Activated CD4-positive, alpha-beta memory T cell treated with anti-CD3 and anti-CD28 coated beads for 36 hours (primary cell): Measurements from ENCODE around the gene NDUFA5. TPM values are rescaled to one million over a fixed set of nuclear protein-coding genes. Genes with fewer than 3 reads are reported as not detected.

Source experiments
- CTCF ChIA-PET: fragments of 350-600 bp; sonication (Branson Sonifier 250); formaldehyde crosslinking; loops from one replicate; lab custom pipeline; 2021; ENCODE audit warnings: antibody characterized with exemption, inconsistent platforms; lab: Charles Lee
- POLR2A ChIA-PET: fragments of 350-600 bp; sonication (Branson Sonifier 250); formaldehyde crosslinking; loops from one replicate; lab custom pipeline; 2021; ENCODE audit warnings: antibody characterized with exemption; lab: Charles Lee
- DNase-seq: peaks from one replicate; pipeline ENCODE4 v3.0.0-alpha.2; 2020
- H3K27ac Mint-ChIP-seq: one replicate; pipeline ENCODE4 v1.8.0; 2021; ENCODE audit warnings: mixed read lengths
- H3K27me3 Mint-ChIP-seq: one replicate; pipeline ENCODE4 v1.8.0; 2021; ENCODE audit warnings: mixed read lengths
- H3K36me3 Mint-ChIP-seq: one replicate; pipeline ENCODE4 v1.8.0; 2021; ENCODE audit warnings: mixed read lengths
- H3K4me1 Mint-ChIP-seq: one replicate; pipeline ENCODE4 v1.8.0; 2021; ENCODE audit warnings: low read depth, mixed read lengths
- H3K4me3 Mint-ChIP-seq: one replicate; pipeline ENCODE4 v1.8.0; 2021; ENCODE audit warnings: mild to moderate bottlenecking, mixed read lengths
- H3K9me3 Mint-ChIP-seq: one replicate; pipeline ENCODE4 v1.8.0; 2021; ENCODE audit warnings: mixed read lengths
- intact Hi-C: fragments of 100-400 bp; cut with micrococcal nuclease; formaldehyde crosslinking; loops from one replicate; pipeline ENCODE4 v1.15.1; 2023
- total RNA-seq, 2 experiments: library from RNA; stranded (reverse); gene quantifications; one replicate each; pipeline ENCODE4 v1.2.3, GENCODE V29; 2021

Gene NDUFA5
- total RNA-seq, 2 experiments from 2014 or later: 57.8 to 61.0 TPM

DNA sequence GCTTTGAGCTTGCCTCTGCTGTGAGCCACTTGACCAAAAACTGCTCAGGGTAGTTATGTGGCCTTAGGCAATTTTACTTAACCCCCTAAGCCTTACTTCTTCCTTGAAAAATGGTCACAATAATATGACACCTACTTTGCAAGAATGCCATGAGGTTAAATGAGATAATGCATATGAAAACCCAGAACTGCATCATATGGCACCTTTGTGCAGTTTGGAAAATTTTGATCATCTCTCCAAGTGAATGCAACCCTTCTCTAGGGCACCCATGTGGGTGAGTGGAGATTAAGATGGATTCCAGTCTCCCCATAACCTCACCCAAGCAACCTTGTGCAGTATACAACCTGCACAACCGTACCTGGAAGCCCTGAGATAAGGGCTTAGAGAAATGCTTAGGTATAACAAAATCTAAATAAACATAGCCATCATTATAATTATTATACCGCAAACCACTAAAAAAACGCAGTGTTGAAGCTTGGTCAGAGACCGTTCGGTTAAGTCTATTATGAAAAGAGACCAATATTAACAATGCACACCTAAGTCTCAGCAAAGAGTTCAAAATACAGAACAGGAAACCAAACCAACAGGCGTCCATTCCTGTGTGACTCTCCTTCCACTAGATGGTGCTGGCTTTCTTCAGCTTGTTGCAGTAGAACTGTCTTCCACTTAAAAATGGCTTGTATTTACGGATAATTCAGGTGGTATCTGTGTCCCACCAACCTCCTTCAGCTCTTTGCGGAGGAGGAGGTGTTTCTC, 23.0 kb upstream of the NDUFA5 start:
- H3K4me3 Mint-ChIP-seq: no peak overlapping the region
- CTCF ChIA-PET: interaction anchor here (1.1 to 1.2 kb wide), 3 partner anchors 57 to 121 kb away, joined by 3 read pairs; no protein-coding TSS in a partner anchor

GRCh38 chr7:123579416-123579815, 21.8 kb upstream of the NDUFA5 start:
- DNase-seq: no peak
- Mint-ChIP-seq H3K9me3 (no peaks in the 10 kb centered on the region), H3K4me1 (no peaks in the 10 kb centered on the region), H3K36me3 (no peaks in the 10 kb centered on the region), H3K27me3 (peaks cover 14% of the 10 kb centered on the region), H3K4me3 (no peak overlapping the region), H3K27ac (no peak overlapping the region)
- POLR2A ChIA-PET: no interaction called here
- CTCF ChIA-PET: no interaction called here
- intact Hi-C loops: no loop called here

More for the DNA sequence above, 23.0 kb upstream of the NDUFA5 start:
- POLR2A ChIA-PET: no interaction called here
- intact Hi-C loops: no loop called here
- Mint-ChIP-seq H3K27ac (no peak overlapping the region), H3K36me3 (no peaks in the 10 kb centered on the region), H3K9me3 (no peaks in the 10 kb centered on the region), H3K4me1 (no peaks in the 10 kb centered on the region), H3K27me3 (peaks cover 14% of the 10 kb centered on the region)
- no peak for DNase-seq

DNA sequence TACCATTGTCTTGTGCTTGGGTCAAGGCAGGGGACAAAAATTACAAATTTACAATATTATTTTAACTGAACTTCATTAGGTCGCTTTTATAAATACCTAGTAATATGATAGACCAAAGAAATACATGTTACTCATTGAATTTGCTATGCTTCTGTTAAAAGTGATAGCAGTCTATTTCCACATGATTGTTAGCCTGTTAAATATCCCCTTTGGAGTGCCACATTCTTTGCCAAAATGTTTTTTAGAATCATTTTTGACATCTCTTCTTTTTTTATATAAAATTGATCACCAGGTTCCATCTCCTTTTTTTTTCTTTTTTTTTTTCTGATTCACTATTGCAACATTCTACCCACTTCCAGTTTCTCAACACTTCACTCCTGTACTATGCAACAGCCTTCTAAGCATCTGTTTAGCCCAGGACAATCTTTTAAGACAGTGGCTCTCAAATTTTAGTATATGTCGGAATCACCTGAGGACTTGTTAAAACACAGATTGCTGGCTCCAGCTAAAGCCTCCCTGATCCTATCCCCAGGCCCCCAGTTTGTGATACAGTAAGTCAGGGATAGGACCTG, 16.4 kb upstream of the NDUFA5 start:
- Mint-ChIP-seq H3K27me3 (peaks cover 10% of the 10 kb centered on the region), H3K4me1 (no peaks in the 10 kb centered on the region), H3K27ac (no peak overlapping the region), H3K9me3 (no peaks in the 10 kb centered on the region), H3K4me3 (no peak overlapping the region), H3K36me3 (no peaks in the 10 kb centered on the region)
- ChIA-PET POLR2A (no interaction called here), CTCF (interaction anchor here (1.3 to 1.6 kb wide), 2 partner anchors 8 to 79 kb away, joined by 3 to 4 read pairs; no protein-coding TSS in a partner anchor)
- intact Hi-C loops: no loop called here
- no peak for DNase-seq

DNA sequence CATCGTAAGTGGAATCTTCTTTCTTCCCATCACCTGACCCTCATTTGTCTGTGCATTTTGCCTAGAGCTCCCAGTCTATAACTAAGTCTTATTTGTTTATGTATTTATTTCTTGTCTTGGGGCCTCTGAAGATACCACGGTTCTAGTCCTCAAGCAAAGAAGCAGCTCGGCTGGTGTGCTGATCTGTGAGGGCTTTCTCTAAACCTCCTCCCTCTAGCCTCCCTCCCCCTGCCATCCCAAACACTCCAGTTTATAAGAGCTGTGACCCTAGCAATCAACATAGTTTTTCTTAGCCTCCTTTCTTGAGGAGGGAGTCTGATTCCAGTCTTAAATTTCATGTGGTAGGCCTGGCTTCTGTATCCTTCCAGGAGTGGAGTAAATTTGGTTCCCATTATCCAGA, 15.7 kb upstream of the NDUFA5 start:
- H3K27me3 Mint-ChIP-seq: peaks cover 8% of the 10 kb centered on the region
- CTCF ChIA-PET: interaction anchor here (1.3 to 1.6 kb wide), 2 partner anchors 9 to 79 kb away, joined by 3 to 4 read pairs; no protein-coding TSS in a partner anchor
- H3K4me1 Mint-ChIP-seq: no peaks in the 10 kb centered on the region
- H3K9me3 Mint-ChIP-seq: no peaks in the 10 kb centered on the region
- POLR2A ChIA-PET: no interaction called here
- intact Hi-C loops: no loop called here
- no peaks in the 10 kb centered on the region for H3K36me3 Mint-ChIP-seq
- no peak overlapping the region for H3K4me3 Mint-ChIP-seq
- no peak for DNase-seq
- no peak overlapping the region for H3K27ac Mint-ChIP-seq

- peaks cover 2% of the 10 kb centered on the region for H3K27me3 Mint-ChIP-seq
- H3K27ac Mint-ChIP-seq: no peak overlapping the region
- no peaks in the 10 kb centered on the region for H3K9me3 Mint-ChIP-seq
- H3K36me3 Mint-ChIP-seq: no peaks in the 10 kb centered on the region
- no peaks in the 10 kb centered on the region for H3K4me1 Mint-ChIP-seq
- ChIA-PET CTCF (no interaction called here), POLR2A (no interaction called here)
- DNase-seq: no peak
- intact Hi-C loops: no loop called here
- H3K4me3 Mint-ChIP-seq: no peak overlapping the region
Measured at GRCh38 chr7:123571684-123572083, 14.1 kb upstream of the NDUFA5 start.

- ChIA-PET POLR2A (no interaction called here), CTCF (no interaction called here)
- no peaks in the 10 kb centered on the region for H3K9me3 Mint-ChIP-seq
- no peak for DNase-seq
- H3K4me1 Mint-ChIP-seq: no peaks in the 10 kb centered on the region
- intact Hi-C loops: no loop called here
- H3K4me3 Mint-ChIP-seq: no peak overlapping the region
- H3K36me3 Mint-ChIP-seq: no peaks in the 10 kb centered on the region
- peaks cover 2% of the 10 kb centered on the region for H3K27me3 Mint-ChIP-seq
- no peak overlapping the region for H3K27ac Mint-ChIP-seq
Measured at GRCh38 chr7:123571187-123571586, 13.6 kb upstream of the NDUFA5 start.

- peaks cover 2% of the 10 kb centered on the region for H3K27me3 Mint-ChIP-seq
- no peaks in the 10 kb centered on the region for H3K36me3 Mint-ChIP-seq
- no peak overlapping the region for H3K4me3 Mint-ChIP-seq
- ChIA-PET POLR2A (no interaction called here), CTCF (no interaction called here)
- no peaks in the 10 kb centered on the region for H3K9me3 Mint-ChIP-seq
- no peak overlapping the region for H3K27ac Mint-ChIP-seq
- intact Hi-C loops: no loop called here
- no peaks in the 10 kb centered on the region for H3K4me1 Mint-ChIP-seq
- DNase-seq: no peak
Measured at GRCh38 chr7:123570390-123571182, 13.0 kb upstream of the NDUFA5 start.

DNA sequence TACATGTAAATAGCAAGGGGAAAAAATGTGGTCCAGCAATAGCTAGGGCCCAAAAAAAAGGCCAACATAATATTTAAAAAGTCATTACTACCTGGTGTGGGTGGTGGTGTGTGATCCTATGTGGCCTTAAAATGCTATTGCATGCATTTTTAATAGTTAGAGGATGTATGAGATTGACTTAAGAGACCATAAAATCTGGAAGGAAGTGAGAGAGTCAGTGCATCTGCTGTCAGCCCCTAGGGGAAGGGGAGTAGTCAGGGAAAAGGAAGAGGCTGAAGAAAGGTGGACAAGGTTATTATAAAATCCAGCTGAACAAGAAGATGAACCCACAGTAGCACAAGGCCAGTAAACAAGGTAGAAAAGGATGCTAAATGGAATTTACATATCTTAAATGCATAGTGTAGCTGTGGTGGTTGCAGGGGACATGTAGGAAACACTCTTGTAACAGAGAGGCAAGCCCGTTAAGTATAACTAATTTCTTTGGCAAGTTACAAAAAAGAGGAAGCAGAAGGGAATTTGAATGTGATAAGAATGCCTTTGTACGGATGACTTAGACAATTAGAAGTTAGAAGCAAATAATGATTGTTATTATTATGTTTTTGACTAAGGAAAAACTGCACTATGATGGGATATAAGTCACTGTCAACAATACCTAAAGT, 11.9 kb upstream of the NDUFA5 start:
- DNase-seq: no peak
- H3K4me3 Mint-ChIP-seq: no peak overlapping the region
- H3K4me1 Mint-ChIP-seq: no peaks in the 10 kb centered on the region
- H3K9me3 Mint-ChIP-seq: no peaks in the 10 kb centered on the region
- POLR2A ChIA-PET: no interaction called here
- intact Hi-C loops: no loop called here
- CTCF ChIA-PET: interaction anchor here (1.1 kb wide), 1 partner anchor 75 kb away, joined by 3 read pairs; no protein-coding TSS in a partner anchor
- no peak overlapping the region for H3K27ac Mint-ChIP-seq
- peaks cover 2% of the 10 kb centered on the region for H3K27me3 Mint-ChIP-seq
- H3K36me3 Mint-ChIP-seq: no peaks in the 10 kb centered on the region

GRCh38 chr7:123562121-123562520, 4.5 kb upstream of the NDUFA5 start:
- Mint-ChIP-seq H3K4me3 (no peak overlapping the region), H3K27me3 (no peaks in the 10 kb centered on the region), H3K36me3 (no peaks in the 10 kb centered on the region), H3K4me1 (peaks cover 6% of the 10 kb centered on the region), H3K27ac (no peak overlapping the region), H3K9me3 (no peaks in the 10 kb centered on the region)
- ChIA-PET CTCF (no interaction called here), POLR2A (no interaction called here)
- no peak for DNase-seq
- intact Hi-C loops: no loop called here

DNA sequence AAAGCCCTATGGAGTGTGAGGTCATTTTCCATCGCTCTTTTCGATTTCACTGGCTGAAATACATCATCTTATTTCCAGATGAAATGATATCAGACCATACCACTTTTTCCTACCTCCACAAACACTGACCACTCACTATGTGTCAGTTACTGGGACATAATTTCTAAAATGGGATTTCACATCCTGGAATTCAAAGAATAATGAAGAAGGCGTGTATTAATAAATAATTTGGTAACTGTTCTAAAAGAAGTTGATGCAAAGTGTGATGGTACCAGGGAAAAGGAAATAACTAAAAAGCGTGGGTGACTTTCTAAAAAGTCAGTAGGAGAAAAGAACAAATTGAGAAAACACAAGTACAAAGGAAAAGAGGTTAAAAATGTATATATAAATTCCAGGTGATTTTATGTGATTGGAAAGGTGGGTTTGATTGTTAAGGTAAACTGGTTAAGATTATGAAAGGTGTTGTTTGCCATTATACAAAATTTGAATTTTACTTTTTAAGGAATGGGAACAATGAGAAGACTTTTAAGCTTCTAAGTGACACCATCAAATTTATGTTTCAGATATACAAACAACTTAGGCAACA, 764 bp upstream of the NDUFA5 start:
- intact Hi-C loops: loop anchor here (5.0 to 10.0 kb wide), 2 partner anchors 154 to 1366 kb away; partner anchors contain the start of gene POT1
- Mint-ChIP-seq H3K4me1 (peaks cover 9% of the 10 kb centered on the region), H3K27me3 (no peaks in the 10 kb centered on the region), H3K36me3 (peaks cover 3% of the 10 kb centered on the region), H3K4me3 (no peak overlapping the region), H3K9me3 (no peaks in the 10 kb centered on the region), H3K27ac (no peak overlapping the region)
- DNase-seq: no peak
- ChIA-PET POLR2A (interaction anchor here (0.6 to 1.6 kb wide), 2 partner anchors 24 kb away, joined by 3 to 4 read pairs; partner anchors contain the start of gene IQUB), CTCF (interaction anchor here (1.0 to 2.5 kb wide), 3 partner anchors 9 to 64 kb away, joined by 3 to 13 read pairs (median 3); partner anchors contain the start of gene IQUB)

DNA sequence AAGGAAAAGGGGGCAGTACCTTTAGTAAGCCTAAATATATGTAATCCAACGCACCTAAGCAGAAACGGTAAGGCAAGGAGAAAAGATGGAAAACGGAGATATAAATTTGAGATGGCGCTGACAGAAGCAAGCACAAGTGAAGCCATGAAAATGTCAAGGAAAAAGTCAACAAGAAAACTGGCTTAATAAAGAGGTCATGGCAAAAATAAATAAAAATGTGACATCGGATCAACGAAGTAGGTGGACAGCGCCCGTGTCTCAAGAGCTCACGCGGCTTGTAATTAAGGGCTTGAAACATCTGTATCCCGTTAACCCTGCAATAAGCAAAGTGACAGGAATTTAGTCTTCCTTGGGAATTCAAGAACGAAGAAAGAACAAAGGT, 611 bp downstream of the NDUFA5 start:
- DNase-seq: no peak
- Mint-ChIP-seq H3K9me3 (peaks cover 6% of the 10 kb centered on the region), H3K4me3 (no peak overlapping the region), H3K27ac (no peak overlapping the region), H3K36me3 (peaks cover 15% of the 10 kb centered on the region), H3K4me1 (peaks cover 15% of the 10 kb centered on the region), H3K27me3 (no peaks in the 10 kb centered on the region)
- POLR2A ChIA-PET: interaction anchor here (1.1 to 1.6 kb wide), 2 partner anchors 22 to 23 kb away, joined by 3 to 4 read pairs; partner anchors contain the start of gene IQUB
- CTCF ChIA-PET: interaction anchor here (1.3 to 2.5 kb wide), 2 partner anchors 22 to 63 kb away, joined by 3 to 13 read pairs; partner anchors contain the start of gene IQUB
- intact Hi-C loops: loop anchor here (1.0 to 10.0 kb wide), 4 partner anchors 23 to 1368 kb away; partner anchors contain the start of genes IQUB, POT1 and WASL
